BE2C (cell line): ENCODE data around the gene MESP2.

ENCODE experiments used
- DNase-seq: peaks from one replicate; pipeline ENCODE4 v3.0.0-alpha.2; 2020
- H3K27me3 ChIP-seq: fragments of 250-450 bp; sonication (Bioruptor Pico); 2 replicates; pipeline ENCODE4 v1.5.1; 2020; ENCODE audit warnings: mild to moderate bottlenecking
- H3K36me3 ChIP-seq: fragments of 250-450 bp; sonication (Bioruptor Pico); 2 replicates; pipeline ENCODE4 v1.5.1; 2020; ENCODE audit warnings: mild to moderate bottlenecking
- H3K4me1 ChIP-seq: fragments of 250-450 bp; sonication (Bioruptor Pico); 2 replicates; pipeline ENCODE4 v1.5.1; 2020
- H3K4me3 ChIP-seq: 2 replicates; pipeline ENCODE4 v1.5.1; 2011; ENCODE audit warnings: low read depth, low read length
- H3K9me3 ChIP-seq: fragments of 250-450 bp; sonication (Bioruptor Pico); 2 replicates; pipeline ENCODE4 v1.5.1; 2020
- CTCF ChIP-seq: IDR thresholded peaks from 2 replicates; pipeline ENCODE4 v1.5.1; 2012; ENCODE audit warnings: mild to moderate bottlenecking, low read depth, low read length

MESP2 gene

GRCh38 chr15:89813381-89814111, 37.4 kb downstream of the MESP2 start:
- Histone ChIP-seq H3K4me3 (no peak overlapping the region), H3K36me3 (no peaks in the 10 kb centered on the region), H3K4me1 (no peaks in the 10 kb centered on the region), H3K9me3 (no peaks in the 10 kb centered on the region), H3K27me3 (peaks cover 3% of the 10 kb centered on the region)
- DNase-seq, result no peak
- TF ChIP-seq CTCF, result no peak

GRCh38 chr15:89814112-89814742, 38.1 kb downstream of the MESP2 start:
- Histone ChIP-seq H3K9me3 (no peaks in the 10 kb centered on the region), H3K4me1 (no peaks in the 10 kb centered on the region), H3K4me3 (no peak overlapping the region), H3K36me3 (no peaks in the 10 kb centered on the region), H3K27me3 (peaks cover 3% of the 10 kb centered on the region)
- TF ChIP-seq CTCF, result no peak
- DNase-seq, result no peak

- Histone ChIP-seq H3K4me3 (no peak overlapping the region), H3K27me3 (peaks cover 3% of the 10 kb centered on the region), H3K4me1 (no peaks in the 10 kb centered on the region), H3K36me3 (no peaks in the 10 kb centered on the region), H3K9me3 (no peaks in the 10 kb centered on the region)
- no peak for DNase-seq
- no peak for TF ChIP-seq CTCF
Observed at GRCh38 chr15:89815769-89816168, 39.6 kb downstream of the MESP2 start.

- Histone ChIP-seq H3K4me1 (no peaks in the 10 kb centered on the region), H3K36me3 (no peaks in the 10 kb centered on the region), H3K27me3 (peaks cover 3% of the 10 kb centered on the region), H3K4me3 (no peak overlapping the region), H3K9me3 (no peaks in the 10 kb centered on the region)
- no peak for DNase-seq
- no peak for TF ChIP-seq CTCF
Observed at GRCh38 chr15:89817701-89818280, 41.7 kb downstream of the MESP2 start.

- no peak for DNase-seq
- TF ChIP-seq CTCF, result no peak
- Histone ChIP-seq H3K4me3 (no peak overlapping the region), H3K27me3 (peaks cover 3% of the 10 kb centered on the region), H3K9me3 (no peaks in the 10 kb centered on the region), H3K4me1 (no peaks in the 10 kb centered on the region), H3K36me3 (no peaks in the 10 kb centered on the region)
Observed at GRCh38 chr15:89818287-89818686, 42.2 kb downstream of the MESP2 start.
